Measurements from ENCODE around the gene EXOSC5. TPM values are rescaled to one million over a fixed set of nuclear protein-coding genes. Genes with fewer than 3 reads are reported as not detected.

The EXOSC5 gene
- polyA plus RNA-seq, 1 of the 3 experiments (the other 2 are of a cell fraction): 74.1 TPM

- Histone ChIP-seq H3K4me1 (ENCODE audit: control insufficient read depth in 1 of 2, insufficient read depth in 2 of 2, low read depth in 1 of 2, low read length in 1 of 2) (peaks cover 0 to 4% of the 10 kb centered on the region in 2 experiments; a peak in 1 of 4 replicates), H2AFZ (ENCODE audit: low read depth) (no peak overlapping the region), H3K4me3 (ENCODE audit: low read depth in 2 of 2, low read length in 1 of 2) (no peak overlapping the region), H3K9ac (no peak overlapping the region), H3K36me3 (replicated peaks in 1 of 2; ENCODE audit: control insufficient read depth in 1 of 2, insufficient read depth in 2 of 2, low read length in 1 of 2) (peaks cover 3 to 26% of the 10 kb centered on the region in 2 experiments), H3K9me3 (no peaks in the 10 kb centered on the region), H3K27me3 (ENCODE audit: insufficient read depth) (no peaks in the 10 kb centered on the region), H4K20me1 (ENCODE audit: insufficient read depth) (no peaks in the 10 kb centered on the region), H3F3A (replicated peaks; ENCODE audit: insufficient read depth) (no peaks in the 10 kb centered on the region), H3K79me2 (ENCODE audit: insufficient read depth) (peaks cover 26% of the 10 kb centered on the region), H3K27ac (ENCODE audit: low read depth in 2 of 2, low read length in 1 of 2) (no peak overlapping the region), H3K9me2 (no peaks in the 10 kb centered on the region), H3K4me2 (no peak overlapping the region)
- CTCF ChIA-PET: no interaction called here
- POLR2A ChIA-PET: interaction anchor here (0.6 kb wide), 1 partner anchor 1890 kb away, joined by 5 read pairs; no protein-coding TSS in a partner anchor
- TF ChIP-seq, protein P1, sequence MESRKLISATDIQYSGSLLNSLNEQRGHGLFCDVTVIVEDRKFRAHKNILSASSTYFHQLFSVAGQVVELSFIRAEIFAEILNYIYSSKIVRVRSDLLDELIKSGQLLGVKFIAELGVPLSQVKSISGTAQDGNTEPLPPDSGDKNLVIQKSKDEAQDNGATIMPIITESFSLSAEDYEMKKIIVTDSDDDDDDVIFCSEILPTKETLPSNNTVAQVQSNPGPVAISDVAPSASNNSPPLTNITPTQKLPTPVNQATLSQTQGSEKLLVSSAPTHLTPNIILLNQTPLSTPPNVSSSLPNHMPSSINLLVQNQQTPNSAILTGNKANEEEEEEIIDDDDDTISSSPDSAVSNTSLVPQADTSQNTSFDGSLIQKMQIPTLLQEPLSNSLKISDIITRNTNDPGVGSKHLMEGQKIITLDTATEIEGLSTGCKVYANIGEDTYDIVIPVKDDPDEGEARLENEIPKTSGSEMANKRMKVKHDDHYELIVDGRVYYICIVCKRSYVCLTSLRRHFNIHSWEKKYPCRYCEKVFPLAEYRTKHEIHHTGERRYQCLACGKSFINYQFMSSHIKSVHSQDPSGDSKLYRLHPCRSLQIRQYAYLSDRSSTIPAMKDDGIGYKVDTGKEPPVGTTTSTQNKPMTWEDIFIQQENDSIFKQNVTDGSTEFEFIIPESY (IDR thresholded peaks at IDR 0.05; ENCODE audit: borderline replicate concordance, low read depth): no peak
- TF ChIP-seq JUND (IDR thresholded peaks at IDR 0.05) (no peak), NRF1 (IDR thresholded peaks at IDR 0.05; ENCODE audit: low read depth, low read length) (no peak)
- WGBS (ENCODE audit: low lambda C conversion rate): 96% methylated on average over 10 of the region's 12 CpGs
- no peak for DNase-seq
These were observed 4.4 kb downstream of the EXOSC5 start for GRCh38 chr19:41392775-41393174.

DNA sequence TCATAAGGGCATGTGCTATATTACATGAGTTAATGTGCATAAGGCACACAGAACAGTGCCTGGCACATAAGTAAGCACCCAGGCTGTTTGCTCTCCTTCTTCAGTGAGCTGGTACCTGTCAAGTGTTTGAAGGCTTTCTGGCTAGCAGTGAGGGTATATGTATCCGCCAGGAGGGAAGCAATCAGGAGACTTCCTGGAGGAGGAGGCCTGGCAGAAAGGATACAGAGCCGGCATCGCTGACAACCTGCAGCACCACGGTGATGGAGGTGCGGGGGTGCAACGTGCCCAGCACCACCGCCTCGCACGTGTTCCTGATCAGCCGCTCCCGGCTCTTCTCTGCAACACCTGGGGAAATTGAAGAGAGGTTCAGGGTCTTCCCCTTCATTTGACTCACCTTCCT, 5.5 kb downstream of the EXOSC5 start:
- POLR2A ChIA-PET: no interaction called here
- DNase-seq: no peak
- Histone ChIP-seq H3K4me3 (ENCODE audit: low read depth in 2 of 2, low read length in 1 of 2) (no peak overlapping the region), H2AFZ (ENCODE audit: low read depth) (no peak overlapping the region), H3K27me3 (ENCODE audit: insufficient read depth) (no peaks in the 10 kb centered on the region), H3K9ac (no peak overlapping the region), H3K36me3 (replicated peaks in 1 of 2; ENCODE audit: control insufficient read depth in 1 of 2, insufficient read depth in 2 of 2, low read length in 1 of 2) (peaks cover 3 to 30% of the 10 kb centered on the region in 2 experiments), H3K4me2 (no peak overlapping the region), H3K27ac (ENCODE audit: low read depth in 2 of 2, low read length in 1 of 2) (no peak overlapping the region), H4K20me1 (ENCODE audit: insufficient read depth) (no peaks in the 10 kb centered on the region), H3K9me3 (no peaks in the 10 kb centered on the region), H3K4me1 (ENCODE audit: control insufficient read depth in 1 of 2, insufficient read depth in 2 of 2, low read depth in 1 of 2, low read length in 1 of 2) (peaks cover 0 to 4% of the 10 kb centered on the region in 2 experiments; a peak in 1 of 4 replicates), H3F3A (replicated peaks; ENCODE audit: insufficient read depth) (no peaks in the 10 kb centered on the region), H3K9me2 (no peaks in the 10 kb centered on the region), H3K79me2 (ENCODE audit: insufficient read depth) (peaks cover 20% of the 10 kb centered on the region; the same call in 1 of the 2 replicates)
- 81% methylated on average over 7 of the region's 11 CpGs for WGBS (ENCODE audit: low lambda C conversion rate)
- CTCF ChIA-PET: no interaction called here
- TF ChIP-seq EZH2phosphoT487 (IDR thresholded peaks at IDR 0.05; ENCODE audit: borderline replicate concordance, low read depth): no peak
- no peak for TF ChIP-seq FOXM1 (IDR thresholded peaks at IDR 0.05; ENCODE audit: low read depth)
- TF ChIP-seq, protein P2, sequence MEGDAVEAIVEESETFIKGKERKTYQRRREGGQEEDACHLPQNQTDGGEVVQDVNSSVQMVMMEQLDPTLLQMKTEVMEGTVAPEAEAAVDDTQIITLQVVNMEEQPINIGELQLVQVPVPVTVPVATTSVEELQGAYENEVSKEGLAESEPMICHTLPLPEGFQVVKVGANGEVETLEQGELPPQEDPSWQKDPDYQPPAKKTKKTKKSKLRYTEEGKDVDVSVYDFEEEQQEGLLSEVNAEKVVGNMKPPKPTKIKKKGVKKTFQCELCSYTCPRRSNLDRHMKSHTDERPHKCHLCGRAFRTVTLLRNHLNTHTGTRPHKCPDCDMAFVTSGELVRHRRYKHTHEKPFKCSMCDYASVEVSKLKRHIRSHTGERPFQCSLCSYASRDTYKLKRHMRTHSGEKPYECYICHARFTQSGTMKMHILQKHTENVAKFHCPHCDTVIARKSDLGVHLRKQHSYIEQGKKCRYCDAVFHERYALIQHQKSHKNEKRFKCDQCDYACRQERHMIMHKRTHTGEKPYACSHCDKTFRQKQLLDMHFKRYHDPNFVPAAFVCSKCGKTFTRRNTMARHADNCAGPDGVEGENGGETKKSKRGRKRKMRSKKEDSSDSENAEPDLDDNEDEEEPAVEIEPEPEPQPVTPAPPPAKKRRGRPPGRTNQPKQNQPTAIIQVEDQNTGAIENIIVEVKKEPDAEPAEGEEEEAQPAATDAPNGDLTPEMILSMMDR (IDR thresholded peaks at IDR 0.05): no peak
- no peak for TF ChIP-seq RAD21 (IDR thresholded peaks at IDR 0.05; ENCODE audit: low read length)
- TF ChIP-seq EP300 (IDR thresholded peaks at IDR 0.05; ENCODE audit: borderline replicate concordance in 1 of 2, low read depth in 1 of 2, low read length in 1 of 2): no peak
- TF ChIP-seq RFX5 (IDR thresholded peaks at IDR 0.05; ENCODE audit: low read length): no peak
- no peak for TF ChIP-seq RCOR1 (IDR thresholded peaks at IDR 0.05; ENCODE audit: low read length)
- no peak for TF ChIP-seq TCF12 (IDR thresholded peaks at IDR 0.05)
- no peak for TF ChIP-seq USF1 (IDR thresholded peaks at IDR 0.05; ENCODE audit: borderline replicate concordance, low read depth)
- TF ChIP-seq FOXJ3 (CRISPR knock-in tag; IDR thresholded peaks at IDR 0.05): no peak
- no peak for TF ChIP-seq REST (IDR thresholded peaks at IDR 0.05; ENCODE audit: low read depth, low read length)
- no peak for TF ChIP-seq PBX3 (IDR thresholded peaks at IDR 0.05)
- TF ChIP-seq TAF1 (IDR thresholded peaks at IDR 0.05; ENCODE audit: borderline replicate concordance, low read depth, low read length): no peak
- no peak for TF ChIP-seq GABPA (IDR thresholded peaks at IDR 0.05; ENCODE audit: low read depth)
- TF ChIP-seq, protein P3, sequence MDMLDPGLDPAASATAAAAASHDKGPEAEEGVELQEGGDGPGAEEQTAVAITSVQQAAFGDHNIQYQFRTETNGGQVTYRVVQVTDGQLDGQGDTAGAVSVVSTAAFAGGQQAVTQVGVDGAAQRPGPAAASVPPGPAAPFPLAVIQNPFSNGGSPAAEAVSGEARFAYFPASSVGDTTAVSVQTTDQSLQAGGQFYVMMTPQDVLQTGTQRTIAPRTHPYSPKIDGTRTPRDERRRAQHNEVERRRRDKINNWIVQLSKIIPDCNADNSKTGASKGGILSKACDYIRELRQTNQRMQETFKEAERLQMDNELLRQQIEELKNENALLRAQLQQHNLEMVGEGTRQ (IDR thresholded peaks at IDR 0.05; ENCODE audit: borderline replicate concordance, low read depth, low read length): no peak

All from SK-N-SH (cell line).